ENCODE measurements around the gene OXTR.

OXTR gene

GRCh38 chr3:8767667-8768363, 1.6 kb downstream of the OXTR start:
- Histone ChIP-seq H2AFZ (ENCODE audit: low read length, unreplicated experiment) (peak overlapping the region; percentile 2), H3K4me1 (ENCODE audit: control insufficient read depth, insufficient read depth, low read length, unreplicated experiment) (peaks cover 12% of the 10 kb centered on the region), H3K4me3 (ENCODE audit: low read depth, low read length) (peak overlapping the region; percentile 78)

GRCh38 chr3:8767256-8767666, 2.2 kb downstream of the OXTR start:
- H3K4me1 ChIP-seq (ENCODE audit: control insufficient read depth, insufficient read depth, low read length, unreplicated experiment) = peaks cover 15% of the 10 kb centered on the region
- H2AFZ ChIP-seq (ENCODE audit: low read length, unreplicated experiment) = no peak overlapping the region
- peak overlapping the region; percentile 78; the same call in 1 of the 2 replicates for H3K4me3 ChIP-seq (ENCODE audit: low read depth, low read length)
- no peaks in the 10 kb centered on the region for H3K36me3 ChIP-seq (ENCODE audit: insufficient read depth, low read length)
- peaks cover 23% of the 10 kb centered on the region for H3K27me3 ChIP-seq (ENCODE audit: insufficient read depth, low read length)
- H3K79me2 ChIP-seq (ENCODE audit: control insufficient read depth, insufficient read depth, low read length, unreplicated experiment) = no peaks in the 10 kb centered on the region
- no peak overlapping the region for H3K27ac ChIP-seq (ENCODE audit: low read depth, low read length)

More at GRCh38 chr3:8767667-8768363, 1.6 kb downstream of the OXTR start:
- H3K79me2 ChIP-seq (ENCODE audit: control insufficient read depth, insufficient read depth, low read length, unreplicated experiment) = no peaks in the 10 kb centered on the region
- no peaks in the 10 kb centered on the region for H3K36me3 ChIP-seq (ENCODE audit: insufficient read depth, low read length)
- H3K27me3 ChIP-seq (ENCODE audit: insufficient read depth, low read length) = peaks cover 23% of the 10 kb centered on the region
- no peak overlapping the region for H3K27ac ChIP-seq (ENCODE audit: low read depth, low read length)

DNA sequence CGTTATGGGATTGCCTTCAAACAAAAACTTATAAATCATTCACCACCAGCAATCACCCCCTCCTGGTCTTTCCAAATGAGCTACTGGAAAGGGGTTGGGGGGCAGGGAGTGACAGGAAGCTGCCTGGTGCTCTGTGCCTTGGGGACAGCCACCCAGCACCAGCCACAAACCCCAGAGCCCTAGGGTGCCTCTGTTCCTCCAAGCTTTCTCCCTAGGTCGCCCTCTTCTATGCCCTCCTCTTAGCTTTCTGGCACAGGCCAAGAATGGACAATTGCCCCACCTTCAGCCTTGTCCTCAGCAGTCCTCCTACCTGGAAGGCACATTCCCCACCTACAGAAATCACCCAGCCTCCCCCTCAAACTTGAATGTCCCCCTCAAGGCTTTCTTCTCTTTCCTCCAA, 3.3 kb downstream of the OXTR start:
- Histone ChIP-seq H3K27me3 (ENCODE audit: insufficient read depth, low read length) (peaks cover 23% of the 10 kb centered on the region), H3K4me1 (ENCODE audit: control insufficient read depth, insufficient read depth, low read length, unreplicated experiment) (peaks cover 15% of the 10 kb centered on the region), H3K79me2 (ENCODE audit: control insufficient read depth, insufficient read depth, low read length, unreplicated experiment) (no peaks in the 10 kb centered on the region), H2AFZ (ENCODE audit: low read length, unreplicated experiment) (no peak overlapping the region), H3K4me3 (ENCODE audit: low read depth, low read length) (no peak overlapping the region), H3K36me3 (ENCODE audit: insufficient read depth, low read length) (no peaks in the 10 kb centered on the region), H3K27ac (ENCODE audit: low read depth, low read length) (no peak overlapping the region)

- Histone ChIP-seq H3K4me3 (ENCODE audit: low read depth, low read length) (no peak overlapping the region), H3K79me2 (ENCODE audit: control insufficient read depth, insufficient read depth, low read length, unreplicated experiment) (no peaks in the 10 kb centered on the region), H3K4me1 (ENCODE audit: control insufficient read depth, insufficient read depth, low read length, unreplicated experiment) (peaks cover 15% of the 10 kb centered on the region), H3K36me3 (ENCODE audit: insufficient read depth, low read length) (no peaks in the 10 kb centered on the region), H3K27ac (ENCODE audit: low read depth, low read length) (no peak overlapping the region), H3K27me3 (ENCODE audit: insufficient read depth, low read length) (peaks cover 23% of the 10 kb centered on the region), H2AFZ (ENCODE audit: low read length, unreplicated experiment) (no peak overlapping the region)
Measured at GRCh38 chr3:8765528-8765927, 3.9 kb downstream of the OXTR start.

DNA sequence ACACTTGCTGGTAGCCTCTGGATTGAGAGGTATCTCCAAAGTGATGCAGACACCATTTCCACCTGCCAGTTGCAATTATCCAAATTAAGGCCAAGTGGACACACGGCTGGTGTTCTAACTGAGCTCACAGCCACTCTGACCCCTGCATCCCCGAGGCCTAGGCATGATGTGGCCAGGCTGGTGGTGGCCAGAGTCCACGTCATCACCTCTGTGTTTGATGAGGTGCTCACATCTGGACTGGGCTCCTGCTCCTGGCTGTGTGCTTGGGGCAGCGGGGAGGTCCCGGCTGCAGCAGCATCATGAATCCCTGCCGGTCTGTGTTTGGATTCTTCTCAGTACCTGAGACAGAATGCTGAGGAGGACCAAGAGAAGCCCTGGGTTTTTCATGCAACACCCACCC, 4.9 kb downstream of the OXTR start:
- H3K36me3 ChIP-seq (ENCODE audit: insufficient read depth, low read length) = no peaks in the 10 kb centered on the region

GRCh38 chr3:8762607-8763377, 6.6 kb downstream of the OXTR start:
- H3K4me1 ChIP-seq (ENCODE audit: control insufficient read depth, insufficient read depth, low read length, unreplicated experiment) = peaks cover 5% of the 10 kb centered on the region
- H3K36me3 ChIP-seq (ENCODE audit: insufficient read depth, low read length) = no peaks in the 10 kb centered on the region
- H2AFZ ChIP-seq (ENCODE audit: low read length, unreplicated experiment) = no peak overlapping the region
- H3K27me3 ChIP-seq (ENCODE audit: insufficient read depth, low read length) = peaks cover 9% of the 10 kb centered on the region
- no peaks in the 10 kb centered on the region for H3K79me2 ChIP-seq (ENCODE audit: control insufficient read depth, insufficient read depth, low read length, unreplicated experiment)
- H3K27ac ChIP-seq (ENCODE audit: low read depth, low read length) = no peak overlapping the region
- no peak overlapping the region for H3K4me3 ChIP-seq (ENCODE audit: low read depth, low read length)

More for the DNA sequence above, 4.9 kb downstream of the OXTR start:
- peaks cover 12% of the 10 kb centered on the region for H3K4me1 ChIP-seq (ENCODE audit: control insufficient read depth, insufficient read depth, low read length, unreplicated experiment)
- H3K4me3 ChIP-seq (ENCODE audit: low read depth, low read length) = no peak overlapping the region
- no peaks in the 10 kb centered on the region for H3K79me2 ChIP-seq (ENCODE audit: control insufficient read depth, insufficient read depth, low read length, unreplicated experiment)
- H3K27ac ChIP-seq (ENCODE audit: low read depth, low read length) = no peak overlapping the region
- H2AFZ ChIP-seq (ENCODE audit: low read length, unreplicated experiment) = no peak overlapping the region
- peaks cover 23% of the 10 kb centered on the region for H3K27me3 ChIP-seq (ENCODE audit: insufficient read depth, low read length)

DNA sequence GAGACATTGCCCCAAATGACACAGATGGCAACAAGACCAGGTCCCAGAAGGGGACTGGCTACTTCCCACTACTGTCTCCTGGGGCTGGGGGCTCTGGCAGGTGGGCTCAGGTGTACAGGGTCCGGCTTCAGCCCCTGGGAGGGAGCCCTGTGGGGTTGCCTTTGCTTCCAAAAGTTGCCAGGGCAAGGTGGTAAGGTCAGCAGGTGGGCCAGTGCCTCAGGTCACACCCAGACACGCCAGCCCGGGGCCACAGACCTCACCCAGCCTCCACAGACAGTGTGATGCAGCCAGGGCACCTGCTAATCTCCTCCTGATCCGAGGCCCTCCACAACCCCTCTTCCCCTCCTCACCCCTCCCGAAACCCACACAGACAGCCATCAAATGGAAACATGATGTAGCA, 7.5 kb downstream of the OXTR start:
- no peaks in the 10 kb centered on the region for H3K79me2 ChIP-seq (ENCODE audit: control insufficient read depth, insufficient read depth, low read length, unreplicated experiment)
- H3K4me3 ChIP-seq (ENCODE audit: low read depth, low read length) = no peak overlapping the region
- no peaks in the 10 kb centered on the region for H3K27me3 ChIP-seq (ENCODE audit: insufficient read depth, low read length)
- no peak overlapping the region for H3K27ac ChIP-seq (ENCODE audit: low read depth, low read length)
- no peak overlapping the region for H2AFZ ChIP-seq (ENCODE audit: low read length, unreplicated experiment)
- peaks cover 5% of the 10 kb centered on the region for H3K4me1 ChIP-seq (ENCODE audit: control insufficient read depth, insufficient read depth, low read length, unreplicated experiment)
- H3K36me3 ChIP-seq (ENCODE audit: insufficient read depth, low read length) = no peaks in the 10 kb centered on the region

DNA sequence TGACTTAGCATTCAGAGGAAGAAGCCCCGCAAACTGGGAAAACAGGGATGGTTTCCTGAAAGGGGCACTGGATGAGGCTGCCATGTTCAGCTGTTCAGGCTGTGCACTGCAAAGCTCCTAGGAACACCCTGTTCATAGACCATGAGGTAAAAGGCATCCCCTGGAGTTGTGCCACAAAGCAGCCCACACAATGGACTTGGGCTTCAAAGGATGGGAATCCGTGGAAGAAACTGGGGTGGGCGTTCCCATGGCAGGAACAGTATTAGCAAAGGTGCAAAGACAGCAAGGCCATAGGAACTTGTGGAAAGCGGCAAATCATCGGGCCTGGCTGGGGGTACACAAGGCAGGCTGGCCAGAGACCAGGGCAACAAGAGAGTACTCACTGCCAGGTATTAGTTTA, 8.9 kb downstream of the OXTR start:
- Histone ChIP-seq H3K79me2 (ENCODE audit: control insufficient read depth, insufficient read depth, low read length, unreplicated experiment) (no peaks in the 10 kb centered on the region), H3K36me3 (ENCODE audit: insufficient read depth, low read length) (no peaks in the 10 kb centered on the region), H3K27ac (ENCODE audit: low read depth, low read length) (no peak overlapping the region), H3K27me3 (ENCODE audit: insufficient read depth, low read length) (no peaks in the 10 kb centered on the region), H3K4me3 (ENCODE audit: low read depth, low read length) (no peak overlapping the region), H2AFZ (ENCODE audit: low read length, unreplicated experiment) (no peak overlapping the region), H3K4me1 (ENCODE audit: control insufficient read depth, insufficient read depth, low read length, unreplicated experiment) (peaks cover 5% of the 10 kb centered on the region)

- no peak overlapping the region for H2AFZ ChIP-seq (ENCODE audit: low read length, unreplicated experiment)
- H3K4me3 ChIP-seq (ENCODE audit: low read depth, low read length) = no peak overlapping the region
- no peaks in the 10 kb centered on the region for H3K79me2 ChIP-seq (ENCODE audit: control insufficient read depth, insufficient read depth, low read length, unreplicated experiment)
- peaks cover 5% of the 10 kb centered on the region for H3K4me1 ChIP-seq (ENCODE audit: control insufficient read depth, insufficient read depth, low read length, unreplicated experiment)
- no peaks in the 10 kb centered on the region for H3K27me3 ChIP-seq (ENCODE audit: insufficient read depth, low read length)
- no peaks in the 10 kb centered on the region for H3K36me3 ChIP-seq (ENCODE audit: insufficient read depth, low read length)
- H3K27ac ChIP-seq (ENCODE audit: low read depth, low read length) = no peak overlapping the region
Measured at GRCh38 chr3:8760091-8760490, 9.3 kb downstream of the OXTR start.

GRCh38 chr3:8759038-8759707, 10.2 kb downstream of the OXTR start:
- H3K79me2 ChIP-seq (ENCODE audit: control insufficient read depth, insufficient read depth, low read length, unreplicated experiment) = no peaks in the 10 kb centered on the region
- no peaks in the 10 kb centered on the region for H3K27me3 ChIP-seq (ENCODE audit: insufficient read depth, low read length)
- H3K27ac ChIP-seq (ENCODE audit: low read depth, low read length) = no peak overlapping the region
- H3K4me1 ChIP-seq (ENCODE audit: control insufficient read depth, insufficient read depth, low read length, unreplicated experiment) = peaks cover 5% of the 10 kb centered on the region
- H3K4me3 ChIP-seq (ENCODE audit: low read depth, low read length) = no peak overlapping the region
- no peak overlapping the region for H2AFZ ChIP-seq (ENCODE audit: low read length, unreplicated experiment)
- no peaks in the 10 kb centered on the region for H3K36me3 ChIP-seq (ENCODE audit: insufficient read depth, low read length)
